Adipocyte (in vitro differentiated cells): ENCODE measurements around the gene FGF8.

Source experiments
- DNase-seq: peaks from one replicate; pipeline ENCODE4 v3.0.0-alpha.2; 2015; ENCODE audit warnings: low read depth
- H3K27me3 ChIP-seq: replicated peaks from 2 replicates; pipeline ENCODE4 v1.7.0; 2013; ENCODE audit warnings: mild to moderate bottlenecking, low read length, moderate library complexity; ENCODE audit not compliant: control insufficient read depth, insufficient read depth
- H3K36me3 ChIP-seq: 2 replicates; pipeline ENCODE4 v1.7.0; 2013; ENCODE audit warnings: low read length, mild to moderate bottlenecking, moderate library complexity; ENCODE audit not compliant: control insufficient read depth, insufficient read depth, severe bottlenecking
- H3K4me1 ChIP-seq: 2 replicates; pipeline ENCODE4 v1.7.0; 2013; ENCODE audit warnings: mild to moderate bottlenecking, low read length, moderate library complexity; ENCODE audit not compliant: control insufficient read depth, insufficient read depth
- H3K4me3 ChIP-seq: 2 replicates; pipeline ENCODE4 v1.7.0; 2013; ENCODE audit warnings: mild to moderate bottlenecking, low read length, moderate library complexity
- H3K9ac ChIP-seq: 2 replicates; pipeline ENCODE4 v1.7.0; 2013; ENCODE audit warnings: mild to moderate bottlenecking, low read length, moderate library complexity
- H3K9me3 ChIP-seq: 2 replicates; pipeline ENCODE4 v1.7.0; 2013; ENCODE audit warnings: mild to moderate bottlenecking, low read length, moderate library complexity; ENCODE audit not compliant: control insufficient read depth

FGF8 gene

DNA sequence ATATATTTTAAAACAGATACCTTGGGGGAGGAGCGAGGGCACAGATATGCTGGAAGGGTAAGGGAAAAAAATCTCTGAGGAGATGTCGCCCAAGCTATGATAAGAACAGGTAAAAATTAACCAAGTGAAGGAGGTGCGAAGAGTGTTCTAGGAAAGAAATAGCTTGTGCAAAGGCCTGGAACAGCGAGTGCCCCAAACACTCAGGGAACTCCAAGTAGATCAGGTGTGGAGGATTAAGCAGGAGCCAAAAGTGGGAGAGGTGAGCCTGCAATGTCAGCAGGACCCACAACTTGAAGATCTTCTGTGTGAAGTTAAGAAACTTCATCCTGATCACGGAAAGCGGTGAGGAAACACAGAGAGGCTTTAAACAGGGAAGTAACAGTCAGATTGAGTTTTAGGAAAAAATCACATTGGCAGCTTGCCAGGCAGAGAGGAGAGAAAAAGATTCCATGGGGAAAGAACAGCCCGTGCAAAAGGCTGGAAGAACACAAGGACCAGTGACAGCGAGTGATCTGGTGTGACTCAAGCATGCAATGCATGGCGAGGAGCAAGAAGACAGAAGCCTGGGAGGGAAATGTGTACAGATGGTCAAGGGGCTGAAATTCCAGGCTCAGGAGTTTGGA is 30.7 kb downstream of the FGF8 start:
- H3K36me3 ChIP-seq: no peaks in the 10 kb centered on the region
- no peaks in the 10 kb centered on the region for H3K9me3 ChIP-seq
- H3K4me1 ChIP-seq: no peaks in the 10 kb centered on the region
- peaks cover 33% of the 10 kb centered on the region for H3K27me3 ChIP-seq
- DNase-seq: no peak
- no peak overlapping the region for H3K4me3 ChIP-seq
- H3K9ac ChIP-seq: no peak overlapping the region

- Histone ChIP-seq H3K27me3 (peaks cover 38% of the 10 kb centered on the region), H3K36me3 (no peaks in the 10 kb centered on the region), H3K9ac (no peak overlapping the region), H3K9me3 (no peaks in the 10 kb centered on the region), H3K4me1 (no peaks in the 10 kb centered on the region), H3K4me3 (no peak overlapping the region)
- DNase-seq: no peak
Measured at GRCh38 chr10:101744267-101744666, 31.6 kb downstream of the FGF8 start.

- Histone ChIP-seq H3K9ac (no peak overlapping the region), H3K9me3 (no peaks in the 10 kb centered on the region), H3K4me3 (no peak overlapping the region), H3K27me3 (peaks cover 33% of the 10 kb centered on the region), H3K36me3 (no peaks in the 10 kb centered on the region), H3K4me1 (no peaks in the 10 kb centered on the region)
- DNase-seq: no peak
Measured at GRCh38 chr10:101741938-101742337, 34.0 kb downstream of the FGF8 start.

DNA sequence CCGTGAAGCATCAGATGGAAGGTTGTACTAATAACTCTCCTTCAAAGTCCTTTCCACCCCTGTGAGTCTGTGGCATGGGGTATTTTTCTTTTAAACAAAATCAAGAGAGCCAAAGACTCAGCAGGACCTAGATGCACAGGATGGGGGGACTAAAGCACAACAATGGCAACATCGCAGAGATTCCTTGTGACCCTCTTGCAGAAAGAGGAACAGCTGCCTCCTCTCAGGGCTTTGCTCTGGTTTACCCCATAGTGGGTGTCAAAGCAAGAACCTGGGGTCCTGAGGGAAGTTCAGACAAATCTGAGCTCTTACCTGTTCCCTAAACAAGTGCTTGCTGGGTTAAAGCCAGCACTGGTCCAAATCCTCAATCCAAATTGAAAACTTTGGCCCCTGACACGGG is 39.2 kb downstream of the FGF8 start:
- no peak overlapping the region for H3K4me3 ChIP-seq
- H3K4me1 ChIP-seq: no peaks in the 10 kb centered on the region
- peaks cover 33% of the 10 kb centered on the region for H3K27me3 ChIP-seq
- no peaks in the 10 kb centered on the region for H3K36me3 ChIP-seq
- H3K9me3 ChIP-seq: no peaks in the 10 kb centered on the region
- no peak for DNase-seq
- H3K9ac ChIP-seq: no peak overlapping the region

DNA sequence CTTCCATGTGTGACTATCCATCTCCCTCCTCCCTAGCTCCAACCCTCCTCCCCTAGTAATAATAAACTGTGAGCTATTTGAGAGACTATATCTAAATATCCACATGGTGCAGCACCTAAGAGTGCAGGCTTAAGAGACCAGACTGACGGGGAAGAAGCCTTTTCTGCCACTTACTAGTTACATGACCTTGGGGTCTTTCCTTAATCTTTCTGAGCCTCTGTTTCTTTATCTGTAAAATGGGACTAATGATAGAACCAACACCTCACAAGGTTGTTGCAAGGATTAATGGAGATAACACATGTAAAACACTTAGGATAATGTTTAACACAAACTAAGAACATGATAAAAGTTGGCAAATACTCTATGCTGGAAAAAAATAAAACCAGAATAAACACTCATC is 43.8 kb downstream of the FGF8 start:
- Histone ChIP-seq H3K4me1 (no peaks in the 10 kb centered on the region), H3K9me3 (no peaks in the 10 kb centered on the region), H3K4me3 (no peak overlapping the region), H3K9ac (no peak overlapping the region), H3K27me3 (peaks cover 22% of the 10 kb centered on the region), H3K36me3 (no peaks in the 10 kb centered on the region)
- no peak for DNase-seq

GRCh38 chr10:101726115-101726387 is 49.9 kb downstream of the FGF8 start:
- Histone ChIP-seq H3K4me3 (no peak overlapping the region), H3K36me3 (no peaks in the 10 kb centered on the region), H3K9me3 (no peaks in the 10 kb centered on the region), H3K9ac (no peak overlapping the region), H3K27me3 (peaks cover 37% of the 10 kb centered on the region), H3K4me1 (no peaks in the 10 kb centered on the region)
- no peak for DNase-seq

- Histone ChIP-seq H3K36me3 (no peaks in the 10 kb centered on the region), H3K9ac (no peak overlapping the region), H3K9me3 (no peaks in the 10 kb centered on the region), H3K27me3 (peaks cover 42% of the 10 kb centered on the region), H3K4me3 (no peak overlapping the region), H3K4me1 (no peaks in the 10 kb centered on the region)
- no peak for DNase-seq
Measured at GRCh38 chr10:101725296-101726114, 50.4 kb downstream of the FGF8 start.

GRCh38 chr10:101724446-101724845 is 51.5 kb downstream of the FGF8 start:
- H3K4me1 ChIP-seq: no peaks in the 10 kb centered on the region
- H3K9ac ChIP-seq: no peak overlapping the region
- H3K9me3 ChIP-seq: no peaks in the 10 kb centered on the region
- H3K36me3 ChIP-seq: no peaks in the 10 kb centered on the region
- H3K4me3 ChIP-seq: no peak overlapping the region
- peaks cover 48% of the 10 kb centered on the region for H3K27me3 ChIP-seq
- DNase-seq: no peak

GRCh38 chr10:101723176-101723575 is 52.7 kb downstream of the FGF8 start:
- no peak overlapping the region for H3K4me3 ChIP-seq
- no peak for DNase-seq
- peaks cover 3% of the 10 kb centered on the region for H3K4me1 ChIP-seq
- no peaks in the 10 kb centered on the region for H3K9me3 ChIP-seq
- H3K36me3 ChIP-seq: no peaks in the 10 kb centered on the region
- H3K9ac ChIP-seq: no peak overlapping the region
- peaks cover 50% of the 10 kb centered on the region for H3K27me3 ChIP-seq

- peaks cover 41% of the 10 kb centered on the region for H3K27me3 ChIP-seq
- no peaks in the 10 kb centered on the region for H3K9me3 ChIP-seq
- no peak overlapping the region for H3K4me3 ChIP-seq
- H3K4me1 ChIP-seq: peaks cover 3% of the 10 kb centered on the region
- no peak overlapping the region for H3K9ac ChIP-seq
- no peaks in the 10 kb centered on the region for H3K36me3 ChIP-seq
- no peak for DNase-seq
Measured at GRCh38 chr10:101721806-101722205, 54.1 kb downstream of the FGF8 start.

- Histone ChIP-seq H3K27me3 (peaks cover 35% of the 10 kb centered on the region), H3K9ac (no peak overlapping the region), H3K4me3 (no peak overlapping the region), H3K9me3 (no peaks in the 10 kb centered on the region), H3K4me1 (peaks cover 3% of the 10 kb centered on the region), H3K36me3 (no peaks in the 10 kb centered on the region)
- DNase-seq: no peak
Measured at GRCh38 chr10:101720606-101721230, 55.2 kb downstream of the FGF8 start.
